Endothelial cell (in vitro differentiated cells): ENCODE data around the gene ZNF17. TPM values are rescaled to one million over a fixed set of nuclear protein-coding genes. Genes with fewer than 3 reads are reported as not detected.
A peak's percentile ranks its signal among the peaks of the same experiment; 100 is the strongest.

Experiments used
- DNase-seq: peaks from one replicate; pipeline ENCODE4 v3.0.0; 2021; ENCODE audit warnings: low spot score
- H3K27ac Mint-ChIP-seq: one replicate; pipeline ENCODE4 v1.8.0; 2021; ENCODE audit warnings: mixed read lengths, inconsistent platforms; ENCODE audit not compliant: unreplicated experiment
- H3K27me3 Mint-ChIP-seq: one replicate; pipeline ENCODE4 v1.8.0; 2021; ENCODE audit warnings: mild to moderate bottlenecking, moderate library complexity, mixed read lengths, inconsistent platforms; ENCODE audit not compliant: unreplicated experiment
- H3K36me3 Mint-ChIP-seq: one replicate; pipeline ENCODE4 v1.8.0; 2021; ENCODE audit warnings: mild to moderate bottlenecking, low read depth, mixed read lengths, inconsistent platforms; ENCODE audit not compliant: unreplicated experiment
- H3K4me1 Mint-ChIP-seq: one replicate; pipeline ENCODE4 v1.8.0; 2021; ENCODE audit warnings: mild to moderate bottlenecking, mixed read lengths, inconsistent platforms; ENCODE audit not compliant: unreplicated experiment
- H3K4me3 Mint-ChIP-seq: one replicate; pipeline ENCODE4 v1.8.0; 2021; ENCODE audit warnings: mild to moderate bottlenecking, mixed read lengths, inconsistent platforms; ENCODE audit not compliant: unreplicated experiment
- H3K9me3 Mint-ChIP-seq: one replicate; pipeline ENCODE4 v1.8.0; 2021; ENCODE audit warnings: mixed read lengths, inconsistent platforms; ENCODE audit not compliant: unreplicated experiment
- CTCF ChIP-seq: fragments of 200-600 bp; sonication (generic); IDR thresholded peaks from one replicate; pipeline ENCODE4 v1.5.0; 2021; ENCODE audit warnings: antibody characterized with exemption; ENCODE audit not compliant: unreplicated experiment
- total RNA-seq: library from RNA; stranded (reverse); fragmentation: NEBNext Ultra II Directional; extraction: Animal tissue kit (Norgen Biotek cat#: 25700); gene quantifications from one replicate; pipeline ENCODE4 v1.2.1, GENCODE V29; 2021; ENCODE audit not compliant: unreplicated experiment

The ZNF17 gene
- total RNA-seq, 1 donor from 2014 or later, result 13.7 TPM

DNA sequence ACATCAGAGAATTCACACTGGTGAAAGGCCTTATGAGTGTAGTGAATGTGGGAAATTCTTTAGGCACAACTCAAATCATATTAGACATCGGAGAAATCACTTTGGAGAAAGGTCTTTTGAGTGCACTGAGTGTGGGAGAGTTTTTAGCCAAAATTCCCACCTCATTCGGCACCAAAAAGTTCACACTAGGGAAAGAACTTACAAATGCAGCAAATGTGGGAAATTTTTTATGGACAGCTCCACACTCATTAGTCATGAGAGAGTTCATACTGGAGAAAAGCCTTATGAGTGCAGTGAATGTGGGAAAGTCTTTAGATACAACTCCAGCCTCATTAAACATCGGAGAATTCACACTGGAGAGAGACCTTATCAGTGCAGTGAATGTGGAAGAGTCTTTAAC lies 10.1 kb downstream of the ZNF17 start:
- Mint-ChIP-seq H3K9me3 (no peaks in the 10 kb centered on the region), H3K4me3 (no peak overlapping the region)
- TF ChIP-seq CTCF, result no peak

DNA sequence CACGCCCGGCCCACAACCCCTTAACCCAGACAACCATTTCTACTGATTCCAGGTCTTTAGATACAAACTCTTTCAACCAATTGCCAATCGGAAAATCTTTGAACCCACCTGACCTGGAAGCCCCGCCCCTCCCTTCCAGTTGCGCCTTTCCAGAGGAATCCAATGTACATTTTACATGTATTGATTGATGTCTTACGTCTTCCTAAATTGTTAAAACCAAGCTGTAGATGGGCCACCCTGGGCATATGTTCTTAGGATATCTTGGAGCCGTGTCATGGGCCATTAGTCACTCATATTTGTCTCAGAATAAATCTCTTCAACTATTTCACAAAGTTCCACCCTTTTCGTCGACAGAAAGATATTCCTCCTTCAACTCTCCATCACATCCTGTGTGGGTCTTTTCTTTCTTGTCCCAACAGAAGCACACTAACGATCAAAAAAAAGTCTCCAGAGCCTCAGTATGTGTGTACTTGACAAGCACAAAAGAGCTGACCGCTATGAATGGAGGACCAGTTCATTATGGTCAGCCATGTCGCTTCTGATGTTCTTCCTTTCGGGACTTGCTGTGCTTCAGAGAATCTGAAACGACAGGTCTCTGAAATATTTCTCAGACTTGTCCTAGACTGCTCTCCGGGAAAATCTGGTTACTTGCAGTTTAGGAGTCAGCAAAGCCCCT lies 23.6 kb downstream of the ZNF17 start:
- TF ChIP-seq CTCF, result no peak
- Mint-ChIP-seq H3K4me1 (peaks cover 24% of the 10 kb centered on the region), H3K27ac (peak overlapping the region; percentile 93), H3K36me3 (peaks cover 34% of the 10 kb centered on the region), H3K27me3 (peaks cover 13% of the 10 kb centered on the region), H3K4me3 (peak overlapping the region; percentile 98), H3K9me3 (no peaks in the 10 kb centered on the region)
- peak; percentile 13 for DNase-seq

More for the DNA sequence above, 10.1 kb downstream of the ZNF17 start:
- H3K36me3 Mint-ChIP-seq, result peaks cover 17% of the 10 kb centered on the region
- H3K27ac Mint-ChIP-seq, result no peak overlapping the region
- H3K4me1 Mint-ChIP-seq, result no peaks in the 10 kb centered on the region
- H3K27me3 Mint-ChIP-seq, result no peaks in the 10 kb centered on the region
- no peak for DNase-seq

GRCh38 chr19:57435062-57435978 lies 24.4 kb downstream of the ZNF17 start, which contains the start of gene ZNF749:
ZNF749 (plus strand) TSS chr19:57435325; CDS start chr19:57435579, 254 bp downstream.
- no peak for TF ChIP-seq CTCF
- DNase-seq, result peak; percentile 94
- Mint-ChIP-seq H3K36me3 (peaks cover 42% of the 10 kb centered on the region), H3K9me3 (no peaks in the 10 kb centered on the region), H3K27ac (peak within 1 kb of the TSS; percentile 93), H3K4me1 (peaks cover 32% of the 10 kb centered on the region), H3K4me3 (peak within 1 kb of the TSS; percentile 98), H3K27me3 (peaks cover 17% of the 10 kb centered on the region)

DNA sequence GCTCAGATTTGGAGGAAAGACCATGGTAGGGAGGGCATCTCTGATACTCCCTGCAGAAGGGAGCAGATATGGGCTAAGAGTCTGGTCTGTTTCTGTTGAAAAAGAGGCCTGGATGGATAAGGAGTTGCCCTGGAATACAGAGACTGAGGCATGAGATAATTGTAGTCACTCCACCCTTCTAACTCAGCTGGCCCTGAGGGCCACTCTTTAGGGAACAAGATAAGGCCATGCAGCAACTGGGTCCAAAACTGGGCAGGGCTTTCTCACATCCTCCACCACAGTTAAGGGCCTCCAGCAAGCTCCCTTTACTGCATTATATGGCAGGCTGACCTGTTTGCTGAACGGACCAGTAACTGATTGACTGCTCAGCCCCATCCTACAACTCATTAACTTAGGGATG lies 25.5 kb downstream of the ZNF17 start:
- H3K27ac Mint-ChIP-seq, result peak overlapping the region; percentile 77
- peaks cover 47% of the 10 kb centered on the region for H3K36me3 Mint-ChIP-seq
- no peak for DNase-seq
- no peak for TF ChIP-seq CTCF
- H3K9me3 Mint-ChIP-seq, result no peaks in the 10 kb centered on the region
- peaks cover 40% of the 10 kb centered on the region for H3K4me1 Mint-ChIP-seq
- H3K4me3 Mint-ChIP-seq, result peak overlapping the region; percentile 98
- peaks cover 17% of the 10 kb centered on the region for H3K27me3 Mint-ChIP-seq
